ENCODE data around the gene ABTB2.

DNA sequence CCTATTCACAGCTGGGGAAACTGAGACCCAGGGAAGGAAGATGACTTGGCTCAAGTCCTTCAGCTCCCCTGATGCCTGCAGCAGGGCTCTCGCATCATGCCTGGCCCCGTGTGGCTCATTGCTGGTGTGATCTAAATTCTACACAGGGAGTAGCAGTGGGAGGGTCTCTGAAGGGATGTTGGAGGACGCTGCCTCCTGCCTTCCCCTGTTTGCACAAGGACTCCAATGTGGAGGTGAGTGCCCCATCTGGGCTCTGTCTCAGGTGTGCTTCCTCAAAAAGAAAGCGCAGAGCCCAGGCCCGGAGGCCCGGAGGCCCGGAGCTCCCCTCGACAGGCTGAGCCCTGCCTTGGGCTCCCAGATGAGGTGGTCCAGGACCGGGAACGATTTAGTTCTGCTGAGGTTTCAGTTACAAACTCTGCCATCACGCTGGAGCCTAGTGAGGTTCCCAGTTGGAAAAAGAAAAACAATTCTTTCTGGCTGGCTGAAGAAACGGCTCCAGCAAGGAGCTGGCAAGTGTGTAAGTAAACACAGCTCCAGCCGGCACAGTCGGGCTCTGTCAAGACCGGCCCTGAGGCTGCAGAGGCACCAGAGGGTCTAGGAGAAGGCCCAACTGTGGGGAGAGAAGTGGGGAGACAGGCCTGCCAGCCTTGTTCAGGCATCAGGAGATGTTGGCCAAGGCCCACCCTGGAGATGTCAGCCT is 202.6 kb downstream of the ABTB2 start:
- TF ChIP-seq, protein P1, sequence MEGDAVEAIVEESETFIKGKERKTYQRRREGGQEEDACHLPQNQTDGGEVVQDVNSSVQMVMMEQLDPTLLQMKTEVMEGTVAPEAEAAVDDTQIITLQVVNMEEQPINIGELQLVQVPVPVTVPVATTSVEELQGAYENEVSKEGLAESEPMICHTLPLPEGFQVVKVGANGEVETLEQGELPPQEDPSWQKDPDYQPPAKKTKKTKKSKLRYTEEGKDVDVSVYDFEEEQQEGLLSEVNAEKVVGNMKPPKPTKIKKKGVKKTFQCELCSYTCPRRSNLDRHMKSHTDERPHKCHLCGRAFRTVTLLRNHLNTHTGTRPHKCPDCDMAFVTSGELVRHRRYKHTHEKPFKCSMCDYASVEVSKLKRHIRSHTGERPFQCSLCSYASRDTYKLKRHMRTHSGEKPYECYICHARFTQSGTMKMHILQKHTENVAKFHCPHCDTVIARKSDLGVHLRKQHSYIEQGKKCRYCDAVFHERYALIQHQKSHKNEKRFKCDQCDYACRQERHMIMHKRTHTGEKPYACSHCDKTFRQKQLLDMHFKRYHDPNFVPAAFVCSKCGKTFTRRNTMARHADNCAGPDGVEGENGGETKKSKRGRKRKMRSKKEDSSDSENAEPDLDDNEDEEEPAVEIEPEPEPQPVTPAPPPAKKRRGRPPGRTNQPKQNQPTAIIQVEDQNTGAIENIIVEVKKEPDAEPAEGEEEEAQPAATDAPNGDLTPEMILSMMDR (IDR thresholded peaks at IDR 0.05) = no peak
- TF ChIP-seq POLR2A (IDR thresholded peaks at IDR 0.05) (no peak), EP300 (IDR thresholded peaks at IDR 0.05) (no peak)

Measured in tibial nerve (tissue), 4 donors.